PC-9 (cell line): Measurements from ENCODE around the gene USP48. TPM values are rescaled to one million over a fixed set of nuclear protein-coding genes. Genes with fewer than 3 reads are reported as not detected.

Experiments
- BruUV-seq: library from RNA; stranded (reverse); fragments of 400-500 nt; replicated peaks from 2 replicates; lab custom pipeline; 2021; lab: Mats Ljungman, UMichigan
- CTCF ChIA-PET: fragments of 300-600 bp; sonication (Branson Sonifier 250); formaldehyde crosslinking; loops from one replicate; lab custom pipeline; 2022; ENCODE audit warnings: antibody characterized with exemption; lab: Charles Lee
- POLR2A ChIA-PET: fragments of 300-600 bp; sonication (Branson Sonifier 250); formaldehyde crosslinking; loops from one replicate; lab custom pipeline; 2022; ENCODE audit warnings: antibody characterized with exemption; ENCODE audit not compliant: unreplicated experiment; lab: Charles Lee
- DNase-seq, 2 experiments: peaks; one replicate each; pipeline versions ENCODE4 v3.0.0 to v3.0.0-alpha.2; 2015 to 2022; ENCODE audit warnings: mixed read lengths in 1 of 2
- H2AFZ ChIP-seq: fragments of 200-600 bp; sonication (generic); 2 replicates; pipeline ENCODE4 v1.8.1; 2017; ENCODE audit warnings: antibody characterized with exemption
- H3F3A ChIP-seq: fragments of 200-600 bp; sonication (generic); 2 replicates; pipeline ENCODE4 v1.8.1; 2017; ENCODE audit warnings: antibody characterized with exemption, mild to moderate bottlenecking, low read depth; ENCODE audit not compliant: insufficient read depth
- H3K27ac ChIP-seq: fragments of 200-600 bp; sonication (generic); 2 replicates; pipeline ENCODE4 v1.6.1; 2016; ENCODE audit warnings: mixed run types
- H3K27me3 ChIP-seq: fragments of 200-600 bp; sonication (generic); 2 replicates; pipeline ENCODE4 v1.6.1; 2016; ENCODE audit warnings: low read depth, mixed run types; ENCODE audit not compliant: insufficient read depth
- H3K36me3 ChIP-seq: fragments of 200-600 bp; sonication (generic); 2 replicates; pipeline ENCODE4 v1.6.1; 2016; ENCODE audit warnings: low read depth, mixed run types
- H3K4me1 ChIP-seq: fragments of 200-600 bp; sonication (generic); replicated peaks from 2 replicates; pipeline ENCODE4 v1.6.1; 2016; ENCODE audit warnings: mixed run types; ENCODE audit not compliant: insufficient read depth
- H3K4me2 ChIP-seq: fragments of 200-600 bp; sonication (generic); 2 replicates; pipeline ENCODE4 v1.6.1; 2017; ENCODE audit warnings: mixed run types
- H3K4me3 ChIP-seq: fragments of 200-600 bp; sonication (generic); 2 replicates; pipeline ENCODE4 v1.6.1; 2016; ENCODE audit warnings: mixed run types
- H3K79me2 ChIP-seq: fragments of 200-600 bp; sonication (generic); 2 replicates; pipeline ENCODE4 v1.6.1; 2017; ENCODE audit warnings: low read depth, mixed run types
- H3K9me2 ChIP-seq: fragments of 200-600 bp; sonication (generic); 2 replicates; pipeline ENCODE4 v1.8.1; 2017; ENCODE audit warnings: mild to moderate bottlenecking; ENCODE audit not compliant: insufficient read depth
- H3K9me3 ChIP-seq: fragments of 200-600 bp; sonication (generic); 2 replicates; pipeline ENCODE4 v1.8.1; 2016; ENCODE audit warnings: low read depth; ENCODE audit not compliant: insufficient read depth
- H4K20me1 ChIP-seq: fragments of 200-600 bp; sonication (generic); 2 replicates; pipeline ENCODE4 v1.8.1; 2017; ENCODE audit not compliant: insufficient read depth
- EZH2 ChIP-seq: fragments of 200-600 bp; sonication (generic); IDR thresholded peaks from 2 replicates; pipeline ENCODE4 v1.8.0; 2017; ENCODE audit warnings: antibody characterized with exemption, low read depth
- intact Hi-C: fragments of 100-400 bp; cut with micrococcal nuclease; formaldehyde crosslinking; loops from one replicate; pipeline ENCODE4 v1.10.0; 2022; ENCODE audit not compliant: unreplicated experiment
- total RNA-seq: library from RNA; stranded (reverse); gene quantifications from 2 replicates; pipeline ENCODE4 v1.2.3, GENCODE V29; 2021
- TF ChIP-seq, protein P1 (sequence below): fragments of 200-600 bp; sonication (generic); conservative IDR thresholded peaks from 2 replicates; pipeline ENCODE4 v1.6.1; 2017; ENCODE audit warnings: mixed run types, antibody characterized with exemption, mild to moderate bottlenecking, moderate library complexity

The USP48 gene
- total RNA-seq, 1 experiment from 2014 or later, result 63.1 TPM

DNA sequence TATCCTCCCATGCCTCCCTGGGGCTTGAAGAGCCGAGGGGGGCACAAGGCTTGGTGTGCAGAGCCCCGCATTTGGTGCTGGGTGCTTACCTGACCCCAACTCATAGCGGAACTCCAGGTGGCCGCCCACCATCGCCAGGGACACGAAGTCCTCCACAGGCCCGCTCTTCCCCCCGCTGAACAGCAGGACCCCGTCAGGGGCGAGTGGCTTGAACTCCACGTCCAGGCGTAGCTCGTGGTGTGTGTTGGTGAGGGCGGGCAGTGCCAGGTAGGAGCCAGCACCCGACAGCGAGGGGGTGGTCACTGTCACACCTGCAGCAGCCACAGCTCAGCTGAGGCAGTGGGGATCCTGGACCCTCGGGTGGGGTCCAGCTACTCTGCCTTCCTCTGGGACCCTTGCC is 46.3 kb upstream of the USP48 start:
- Histone ChIP-seq H4K20me1 (no peaks in the 10 kb centered on the region), H3K4me1 (no peaks in the 10 kb centered on the region), H3K27me3 (no peaks in the 10 kb centered on the region), H3K9me2 (no peaks in the 10 kb centered on the region), H3K4me3 (no peak overlapping the region), H3K79me2 (no peaks in the 10 kb centered on the region), H3K36me3 (no peaks in the 10 kb centered on the region), H3F3A (no peaks in the 10 kb centered on the region), H2AFZ (no peak overlapping the region), H3K9me3 (no peaks in the 10 kb centered on the region), H3K27ac (no peak overlapping the region), H3K4me2 (no peak overlapping the region)
- intact Hi-C loops, result no loop called here
- POLR2A ChIA-PET, result no interaction called here
- no TSS peak for BruUV-seq
- DNase-seq, result no peak
- TF ChIP-seq, protein P1, sequence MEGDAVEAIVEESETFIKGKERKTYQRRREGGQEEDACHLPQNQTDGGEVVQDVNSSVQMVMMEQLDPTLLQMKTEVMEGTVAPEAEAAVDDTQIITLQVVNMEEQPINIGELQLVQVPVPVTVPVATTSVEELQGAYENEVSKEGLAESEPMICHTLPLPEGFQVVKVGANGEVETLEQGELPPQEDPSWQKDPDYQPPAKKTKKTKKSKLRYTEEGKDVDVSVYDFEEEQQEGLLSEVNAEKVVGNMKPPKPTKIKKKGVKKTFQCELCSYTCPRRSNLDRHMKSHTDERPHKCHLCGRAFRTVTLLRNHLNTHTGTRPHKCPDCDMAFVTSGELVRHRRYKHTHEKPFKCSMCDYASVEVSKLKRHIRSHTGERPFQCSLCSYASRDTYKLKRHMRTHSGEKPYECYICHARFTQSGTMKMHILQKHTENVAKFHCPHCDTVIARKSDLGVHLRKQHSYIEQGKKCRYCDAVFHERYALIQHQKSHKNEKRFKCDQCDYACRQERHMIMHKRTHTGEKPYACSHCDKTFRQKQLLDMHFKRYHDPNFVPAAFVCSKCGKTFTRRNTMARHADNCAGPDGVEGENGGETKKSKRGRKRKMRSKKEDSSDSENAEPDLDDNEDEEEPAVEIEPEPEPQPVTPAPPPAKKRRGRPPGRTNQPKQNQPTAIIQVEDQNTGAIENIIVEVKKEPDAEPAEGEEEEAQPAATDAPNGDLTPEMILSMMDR, result no peak
- no peak for TF ChIP-seq EZH2
- CTCF ChIA-PET, result no interaction called here

DNA sequence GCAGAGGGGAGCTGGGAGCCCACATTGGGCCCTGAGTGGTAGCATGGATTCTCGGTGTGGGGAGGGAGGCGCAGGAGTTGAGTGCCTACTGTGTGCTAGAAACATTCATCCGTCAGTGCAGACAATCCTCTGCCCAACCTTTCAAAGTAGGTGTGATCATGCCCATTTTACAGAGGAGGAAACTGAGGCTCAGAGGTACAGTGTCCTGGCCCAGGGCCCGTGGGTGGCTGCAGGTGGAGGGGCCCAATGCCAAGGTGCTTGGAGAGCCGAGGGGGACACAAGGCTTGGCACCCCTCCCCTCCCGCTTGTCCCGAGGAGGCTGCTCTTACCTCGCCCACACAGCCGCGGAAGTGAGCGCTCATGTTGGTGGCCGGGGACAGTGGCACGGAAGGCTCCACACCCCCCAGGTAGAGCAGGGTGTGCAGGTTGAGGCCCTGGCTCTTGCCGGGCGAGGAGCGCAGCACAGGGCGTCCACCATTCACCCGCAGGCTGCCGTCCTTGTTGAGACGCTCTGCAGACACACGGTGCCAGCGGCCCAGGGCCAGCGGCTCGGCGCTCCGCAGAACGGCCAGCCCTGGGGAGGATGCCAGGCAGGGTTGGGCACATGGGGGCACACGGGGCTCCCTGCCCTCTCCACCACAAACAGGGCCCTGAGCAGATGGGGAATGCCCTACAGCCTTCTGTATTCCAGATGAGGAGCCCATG is 45.7 kb upstream of the USP48 start:
- no peaks in the 10 kb centered on the region for H3K79me2 ChIP-seq
- no peaks in the 10 kb centered on the region for H3K9me3 ChIP-seq
- no TSS peak for BruUV-seq
- H3K9me2 ChIP-seq, result no peaks in the 10 kb centered on the region
- no peak overlapping the region for H3K4me2 ChIP-seq
- no peak for TF ChIP-seq EZH2
- TF ChIP-seq, protein P1, result no peak
- H4K20me1 ChIP-seq, result no peaks in the 10 kb centered on the region
- H3K36me3 ChIP-seq, result no peaks in the 10 kb centered on the region
- no peak for DNase-seq
- H3K27ac ChIP-seq, result no peak overlapping the region
- H2AFZ ChIP-seq, result no peak overlapping the region
- POLR2A ChIA-PET, result no interaction called here
- intact Hi-C loops, result no loop called here
- CTCF ChIA-PET, result no interaction called here
- no peaks in the 10 kb centered on the region for H3K27me3 ChIP-seq
- H3K4me3 ChIP-seq, result no peak overlapping the region
- no peaks in the 10 kb centered on the region for H3F3A ChIP-seq
- no peaks in the 10 kb centered on the region for H3K4me1 ChIP-seq

DNA sequence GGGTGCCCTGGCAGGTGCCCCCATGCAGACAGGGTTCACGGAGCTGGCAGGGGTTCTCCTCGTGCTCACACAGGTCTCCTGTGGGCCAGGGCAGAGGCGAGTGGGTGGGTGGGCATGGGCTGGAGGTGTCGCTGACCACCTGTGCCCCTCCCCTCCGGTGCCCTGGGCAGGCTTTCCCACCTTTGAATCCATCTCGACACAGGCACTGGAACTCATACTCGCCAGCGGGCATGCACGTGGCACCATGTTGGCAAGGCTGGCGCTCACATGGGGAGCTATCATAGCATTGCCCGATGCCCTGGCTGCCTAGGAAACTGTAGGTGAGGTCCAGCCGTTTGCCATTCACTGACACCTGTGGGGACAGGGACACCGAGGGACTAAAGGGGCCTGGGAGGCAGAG is 45.1 kb upstream of the USP48 start:
- ChIA-PET POLR2A (no interaction called here), CTCF (no interaction called here)
- H3K4me1 ChIP-seq, result no peaks in the 10 kb centered on the region
- H3K4me2 ChIP-seq, result no peak overlapping the region
- H3K79me2 ChIP-seq, result no peaks in the 10 kb centered on the region
- H3K36me3 ChIP-seq, result no peaks in the 10 kb centered on the region
- H3K4me3 ChIP-seq, result no peak overlapping the region
- H4K20me1 ChIP-seq, result no peaks in the 10 kb centered on the region
- H3K9me2 ChIP-seq, result no peaks in the 10 kb centered on the region
- no peak for DNase-seq
- H3K27me3 ChIP-seq, result no peaks in the 10 kb centered on the region
- intact Hi-C loops, result no loop called here
- no TSS peak for BruUV-seq
- no peaks in the 10 kb centered on the region for H3K9me3 ChIP-seq
- no peak for TF ChIP-seq EZH2
- TF ChIP-seq, protein P1, result no peak
- no peaks in the 10 kb centered on the region for H3F3A ChIP-seq
- H3K27ac ChIP-seq, result no peak overlapping the region
- no peak overlapping the region for H2AFZ ChIP-seq
